NCI-H128 (cell line): Measurements from ENCODE around the gene SAMD13.
"Not testable (repeated sequence)": the region's sequence is repeated elsewhere in the genome, so short reads cannot be mapped to it uniquely, and the experiment has no call there.

Experiments
- DNase-seq: peaks from one replicate; lab custom pipeline; 2025; ENCODE audit not compliant: unreplicated experiment; lab: John Stamatoyannopoulos, UW

Gene SAMD13

GRCh38 chr1:84283381-84283780 lies 18.1 kb upstream of the SAMD13 start:
- DNase-seq = no peak

- DNase-seq = no peak
Measured at GRCh38 chr1:84286071-84286470, 15.4 kb upstream of the SAMD13 start.

- not testable (repeated sequence) for DNase-seq
Measured at GRCh38 chr1:84287389-84287788, 14.1 kb upstream of the SAMD13 start.

- DNase-seq = no peak
Measured at GRCh38 chr1:84289169-84289785, 12.2 kb upstream of the SAMD13 start.

- no peak for DNase-seq
Measured at GRCh38 chr1:84291882-84292655, 9.4 kb upstream of the SAMD13 start.

- DNase-seq = no peak
Measured at GRCh38 chr1:84293766-84294165, 7.7 kb upstream of the SAMD13 start.

- DNase-seq = no peak
Measured at GRCh38 chr1:84294751-84295150, 6.8 kb upstream of the SAMD13 start.

- no peak for DNase-seq
Measured at GRCh38 chr1:84297546-84298244, 3.8 kb upstream of the SAMD13 start.

GRCh38 chr1:84298328-84298683 lies 3.2 kb upstream of the SAMD13 start:
- no peak for DNase-seq

- no peak for DNase-seq
Measured at GRCh38 chr1:84298684-84299535, 2.6 kb upstream of the SAMD13 start.

- DNase-seq = no peak
Measured at GRCh38 chr1:84299536-84300170, 1.9 kb upstream of the SAMD13 start.

GRCh38 chr1:84300501-84300900 lies 1.0 kb upstream of the SAMD13 start:
- DNase-seq = no peak

GRCh38 chr1:84301785-84302385 lies 377 bp downstream of the SAMD13 start:
- no peak for DNase-seq

- DNase-seq = no peak
Measured at GRCh38 chr1:84303314-84303830, 1.9 kb downstream of the SAMD13 start.

- no peak for DNase-seq
Measured at GRCh38 chr1:84307398-84307797, 5.9 kb downstream of the SAMD13 start.

GRCh38 chr1:84311296-84311695 lies 9.8 kb downstream of the SAMD13 start:
- DNase-seq = no peak

GRCh38 chr1:84319662-84320061 lies 18.2 kb downstream of the SAMD13 start:
- no peak for DNase-seq

- DNase-seq = no peak
Measured at GRCh38 chr1:84327830-84328229, 26.3 kb downstream of the SAMD13 start.

- DNase-seq = no peak
Measured at GRCh38 chr1:84330125-84330984, 28.8 kb downstream of the SAMD13 start.
